NB4 (cell line): ENCODE data around the gene PIGZ.

Experiments used
- DNase-seq: peaks from one replicate; pipeline ENCODE4 v3.0.0; 2010; ENCODE audit warnings: low read depth
- H3K4me3 ChIP-seq: one replicate; pipeline ENCODE4 v1.5.1; 2011; ENCODE audit warnings: mild to moderate bottlenecking, low read depth, low read length, moderate library complexity
- MYC ChIP-seq: IDR thresholded peaks from 2 replicates; pipeline ENCODE4 v1.6.1; 2011; ENCODE audit warnings: low read depth, low read length
- POLR2A ChIP-seq: IDR thresholded peaks from 2 replicates; pipeline ENCODE4 v1.6.1; 2011; ENCODE audit warnings: mild to moderate bottlenecking; ENCODE audit not compliant: insufficient read length; ENCODE audit errors: extremely low read depth
- TF ChIP-seq, protein P1 (sequence below): IDR thresholded peaks from 2 replicates; pipeline ENCODE4 v1.6.1; 2011; ENCODE audit warnings: low read depth, low read length
- TF ChIP-seq, protein P2 (sequence below): IDR thresholded peaks from one replicate; pipeline ENCODE4 v1.5.1; 2012; ENCODE audit warnings: low read depth, low read length

The PIGZ gene

DNA sequence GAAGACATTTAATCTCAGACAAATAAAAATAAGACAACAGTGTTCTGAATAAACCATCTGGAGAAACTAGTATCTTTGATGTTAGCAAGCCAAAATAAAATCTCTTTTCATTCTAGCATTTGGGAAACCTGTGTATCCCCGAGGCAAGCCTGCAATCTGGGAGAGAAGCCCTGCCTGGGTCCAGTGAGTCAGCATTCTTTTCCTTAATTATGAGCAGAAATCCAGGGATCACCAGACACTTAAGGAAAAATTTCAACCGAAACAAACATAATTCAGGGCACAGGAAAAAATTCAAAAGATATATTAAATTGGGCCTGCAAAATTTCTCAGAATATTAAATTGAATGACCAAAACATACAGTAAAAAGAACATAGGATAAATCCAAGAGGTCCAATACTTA is 30.5 kb downstream of the PIGZ start:
- H3K4me3 ChIP-seq = no peak overlapping the region
- no peak for TF ChIP-seq POLR2A
- TF ChIP-seq, protein P1, sequence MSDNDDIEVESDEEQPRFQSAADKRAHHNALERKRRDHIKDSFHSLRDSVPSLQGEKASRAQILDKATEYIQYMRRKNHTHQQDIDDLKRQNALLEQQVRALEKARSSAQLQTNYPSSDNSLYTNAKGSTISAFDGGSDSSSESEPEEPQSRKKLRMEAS = no peak
- TF ChIP-seq, protein P2, sequence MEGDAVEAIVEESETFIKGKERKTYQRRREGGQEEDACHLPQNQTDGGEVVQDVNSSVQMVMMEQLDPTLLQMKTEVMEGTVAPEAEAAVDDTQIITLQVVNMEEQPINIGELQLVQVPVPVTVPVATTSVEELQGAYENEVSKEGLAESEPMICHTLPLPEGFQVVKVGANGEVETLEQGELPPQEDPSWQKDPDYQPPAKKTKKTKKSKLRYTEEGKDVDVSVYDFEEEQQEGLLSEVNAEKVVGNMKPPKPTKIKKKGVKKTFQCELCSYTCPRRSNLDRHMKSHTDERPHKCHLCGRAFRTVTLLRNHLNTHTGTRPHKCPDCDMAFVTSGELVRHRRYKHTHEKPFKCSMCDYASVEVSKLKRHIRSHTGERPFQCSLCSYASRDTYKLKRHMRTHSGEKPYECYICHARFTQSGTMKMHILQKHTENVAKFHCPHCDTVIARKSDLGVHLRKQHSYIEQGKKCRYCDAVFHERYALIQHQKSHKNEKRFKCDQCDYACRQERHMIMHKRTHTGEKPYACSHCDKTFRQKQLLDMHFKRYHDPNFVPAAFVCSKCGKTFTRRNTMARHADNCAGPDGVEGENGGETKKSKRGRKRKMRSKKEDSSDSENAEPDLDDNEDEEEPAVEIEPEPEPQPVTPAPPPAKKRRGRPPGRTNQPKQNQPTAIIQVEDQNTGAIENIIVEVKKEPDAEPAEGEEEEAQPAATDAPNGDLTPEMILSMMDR = no peak
- no peak for TF ChIP-seq MYC
- no peak for DNase-seq

DNA sequence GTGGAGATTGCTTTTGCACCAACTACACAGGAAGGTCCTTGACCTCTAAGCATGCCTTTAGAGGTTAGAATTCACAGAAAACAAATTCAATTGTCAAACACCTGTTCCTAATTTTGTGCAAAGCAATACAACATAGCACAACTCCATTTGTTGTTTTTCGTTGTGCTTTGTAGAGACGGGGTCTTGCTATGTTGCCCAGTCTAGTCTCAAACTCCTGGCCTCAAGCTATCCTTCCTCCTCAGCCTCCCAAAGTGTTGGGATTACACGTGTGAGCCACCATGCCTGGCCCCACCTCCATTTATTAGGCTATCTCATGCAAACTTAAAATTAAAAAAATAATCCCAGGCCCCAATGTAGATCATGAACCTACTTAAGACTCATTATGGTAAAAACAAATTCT is 32.3 kb downstream of the PIGZ start:
- no peak for DNase-seq
- no peak overlapping the region for H3K4me3 ChIP-seq
- TF ChIP-seq, protein P2 = no peak
- TF ChIP-seq, protein P1 = no peak
- TF ChIP-seq POLR2A = no peak
- no peak for TF ChIP-seq MYC

DNA sequence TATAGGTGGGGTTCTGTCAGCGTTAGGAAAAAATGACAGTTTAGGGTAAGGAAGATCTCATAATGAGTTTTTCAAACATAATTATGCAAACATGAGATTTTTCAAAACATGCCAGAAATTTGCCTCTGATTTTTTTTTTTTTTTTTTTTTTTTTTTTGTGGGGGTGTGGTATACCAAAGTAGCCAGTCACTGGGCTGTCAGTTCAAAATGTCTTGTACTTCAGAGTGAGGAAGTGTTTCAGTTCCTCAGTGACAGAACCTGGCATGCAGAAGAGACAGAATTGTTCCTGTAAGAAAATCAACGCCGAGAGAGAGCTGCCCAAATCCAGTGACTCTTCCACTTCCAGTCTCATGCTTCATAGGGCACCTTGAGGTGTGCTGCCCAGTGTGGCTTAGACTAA is 36.0 kb downstream of the PIGZ start:
- TF ChIP-seq MYC (no peak), POLR2A (no peak)
- TF ChIP-seq, protein P1 = no peak
- TF ChIP-seq, protein P2 = no peak
- DNase-seq = no peak

DNA sequence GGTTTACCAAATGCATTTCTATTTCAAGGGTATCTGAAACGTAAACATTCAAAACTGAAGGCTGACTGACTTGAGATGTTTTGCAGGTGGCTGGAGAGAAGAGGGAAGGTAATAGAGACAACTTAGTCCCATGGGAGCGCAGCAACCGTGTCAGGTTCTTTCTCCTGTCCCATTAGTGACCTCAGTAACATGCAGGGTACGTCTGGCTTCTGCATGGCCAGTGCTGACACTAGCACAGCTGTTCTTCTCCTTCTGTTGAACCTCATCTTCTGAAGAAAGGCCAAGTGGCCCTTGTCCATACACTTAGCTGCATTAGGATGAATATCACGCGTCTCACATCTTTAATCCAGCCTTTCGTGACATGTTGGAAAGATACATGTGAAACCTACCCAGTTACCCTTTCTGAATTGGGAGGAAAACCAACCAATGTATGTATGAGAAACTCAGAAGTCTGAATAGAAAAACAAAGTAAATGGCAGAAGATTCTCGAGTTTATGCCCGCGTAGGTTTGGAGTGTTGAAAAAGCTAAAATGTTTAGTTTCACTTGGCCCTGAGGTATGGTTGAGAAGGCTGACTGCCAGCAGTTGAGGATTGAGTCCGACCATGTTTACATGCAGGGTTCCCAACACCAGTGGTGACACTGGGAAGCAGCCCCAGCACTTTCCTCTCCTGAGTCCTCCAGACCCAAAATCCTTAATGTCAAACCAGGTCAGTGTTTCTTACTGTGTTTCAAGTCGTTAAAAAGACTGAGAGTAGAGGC is 36.6 kb downstream of the PIGZ start:
- no peak overlapping the region for H3K4me3 ChIP-seq
- DNase-seq = no peak
- TF ChIP-seq, protein P2 = no peak
- no peak for TF ChIP-seq MYC
- TF ChIP-seq, protein P1 = no peak
- no peak for TF ChIP-seq POLR2A

More for the DNA sequence above, 36.0 kb downstream of the PIGZ start:
- H3K4me3 ChIP-seq = no peak overlapping the region

DNA sequence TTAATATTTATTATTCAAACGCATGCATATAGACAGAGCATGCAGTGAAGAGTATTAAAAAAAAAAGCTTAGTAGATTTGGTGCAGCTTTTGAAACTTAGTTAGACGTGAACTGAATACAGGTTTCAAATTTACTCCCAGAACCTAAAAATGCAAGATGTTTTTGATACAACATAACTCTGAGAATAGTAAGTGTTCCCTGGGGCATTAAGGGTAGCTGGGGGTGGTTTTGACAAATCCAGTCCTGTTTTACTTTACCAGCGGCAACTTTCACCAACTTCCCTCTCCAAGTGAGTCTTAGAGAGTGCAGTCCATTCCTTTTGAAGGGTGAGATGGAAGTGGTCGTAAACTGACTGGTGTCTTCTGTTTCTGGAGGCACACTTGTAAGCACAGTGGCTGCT is 37.5 kb downstream of the PIGZ start:
- TF ChIP-seq, protein P1 = no peak
- no peak for TF ChIP-seq MYC
- TF ChIP-seq, protein P2 = no peak
- no peak for TF ChIP-seq POLR2A
- DNase-seq = no peak
- H3K4me3 ChIP-seq = no peak overlapping the region
